Stimulated activated CD4-positive, alpha-beta T cell treated with anti-CD3 and anti-CD28 coated beads, TNF-alpha, amount 100 ng/mL, for 4 hours (primary cell): ENCODE data around the gene LRRC70.
"Not testable (repeated sequence)": the region's sequence is repeated elsewhere in the genome, so short reads cannot be mapped to it uniquely, and the experiment has no call there.

ENCODE experiments used
- DNase-seq, 3 experiments: peaks; one replicate each; pipeline ENCODE4 v3.0.0-alpha.2; 2020; ENCODE audit warnings: low read depth in 3 of 3

Gene LRRC70, protein sequence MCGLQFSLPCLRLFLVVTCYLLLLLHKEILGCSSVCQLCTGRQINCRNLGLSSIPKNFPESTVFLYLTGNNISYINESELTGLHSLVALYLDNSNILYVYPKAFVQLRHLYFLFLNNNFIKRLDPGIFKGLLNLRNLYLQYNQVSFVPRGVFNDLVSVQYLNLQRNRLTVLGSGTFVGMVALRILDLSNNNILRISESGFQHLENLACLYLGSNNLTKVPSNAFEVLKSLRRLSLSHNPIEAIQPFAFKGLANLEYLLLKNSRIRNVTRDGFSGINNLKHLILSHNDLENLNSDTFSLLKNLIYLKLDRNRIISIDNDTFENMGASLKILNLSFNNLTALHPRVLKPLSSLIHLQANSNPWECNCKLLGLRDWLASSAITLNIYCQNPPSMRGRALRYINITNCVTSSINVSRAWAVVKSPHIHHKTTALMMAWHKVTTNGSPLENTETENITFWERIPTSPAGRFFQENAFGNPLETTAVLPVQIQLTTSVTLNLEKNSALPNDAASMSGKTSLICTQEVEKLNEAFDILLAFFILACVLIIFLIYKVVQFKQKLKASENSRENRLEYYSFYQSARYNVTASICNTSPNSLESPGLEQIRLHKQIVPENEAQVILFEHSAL

DNA sequence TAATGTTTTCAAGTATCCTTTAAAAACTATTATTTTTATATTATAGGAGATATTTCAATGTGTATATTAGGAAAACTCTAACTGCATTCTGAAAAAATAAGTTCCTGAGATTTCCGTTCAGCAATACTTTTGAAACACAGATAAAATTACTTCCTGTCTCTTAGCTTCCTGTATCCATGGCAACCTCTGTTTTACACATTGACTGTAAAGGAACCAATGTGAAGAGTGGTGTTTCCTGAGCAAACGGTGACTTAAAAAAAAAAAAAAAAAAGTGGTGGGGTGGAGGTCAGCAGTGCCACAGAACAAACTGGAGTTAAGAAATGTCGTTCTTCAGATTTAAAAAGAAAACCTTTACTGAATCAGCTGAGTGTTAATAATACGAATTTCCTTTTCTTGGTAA lies at the start of gene LRRC70:
LRRC70 (plus strand) TSS at position 280 of the 400 bp plus-strand sequence. CDS start 620 bp downstream, outside the sequence.
- no peak for DNase-seq

DNA sequence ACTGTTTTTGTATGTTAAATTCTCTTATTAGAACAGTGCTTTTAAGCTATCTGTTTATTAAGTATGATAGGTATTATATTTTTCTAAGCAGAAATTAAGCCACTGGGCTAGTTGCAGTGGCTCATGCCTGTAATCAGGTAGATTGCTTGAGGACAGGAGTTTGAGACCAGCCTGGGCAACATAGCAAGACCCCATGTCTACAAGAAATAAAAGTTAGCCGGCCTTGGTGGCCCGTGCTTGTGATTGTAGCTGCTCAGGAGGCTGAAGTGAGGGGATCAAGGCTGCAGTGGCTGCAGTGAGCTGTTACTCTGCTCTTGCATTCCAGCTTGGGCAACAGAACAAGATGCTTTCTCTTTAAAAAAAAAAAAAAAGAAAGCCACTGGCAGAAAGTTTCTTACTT lies 45.0 kb upstream of the LRRC70 start:
- DNase-seq = no peak

DNA sequence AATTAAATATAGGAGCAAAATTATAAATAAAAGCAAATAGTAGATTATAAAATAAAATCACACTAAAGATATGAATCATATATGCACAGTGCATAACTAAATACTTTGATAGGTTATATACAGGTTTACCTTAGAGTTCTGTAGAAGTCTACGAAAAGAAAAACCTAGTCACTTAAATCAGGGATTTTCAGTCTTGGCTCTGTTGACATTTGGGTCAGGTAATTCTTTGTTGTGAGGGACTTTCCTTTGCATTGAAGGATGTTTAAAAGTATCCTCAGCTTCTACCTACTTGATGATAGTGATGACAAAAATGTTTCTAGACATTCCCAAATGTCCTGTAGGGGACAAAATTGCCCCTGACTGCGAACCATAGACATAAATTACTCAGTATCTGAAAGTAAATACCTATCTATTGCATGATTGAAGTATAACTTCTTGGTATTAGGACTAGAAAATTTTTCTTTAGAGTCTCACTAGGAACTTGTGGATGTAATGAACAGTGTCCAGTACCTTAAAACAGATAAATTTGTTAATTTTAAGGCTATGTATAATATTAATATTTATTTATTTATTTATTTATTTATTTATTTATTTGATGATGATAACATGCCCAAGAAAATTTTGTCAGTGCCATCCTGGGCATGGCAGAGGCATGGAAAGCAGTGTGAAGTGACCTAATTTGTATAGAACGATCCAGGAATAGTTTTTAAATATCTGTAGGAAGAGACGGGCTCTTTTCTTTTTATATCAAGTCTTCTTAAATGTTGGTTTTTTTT lies 44.0 kb upstream of the LRRC70 start:
- DNase-seq = no peak

DNA sequence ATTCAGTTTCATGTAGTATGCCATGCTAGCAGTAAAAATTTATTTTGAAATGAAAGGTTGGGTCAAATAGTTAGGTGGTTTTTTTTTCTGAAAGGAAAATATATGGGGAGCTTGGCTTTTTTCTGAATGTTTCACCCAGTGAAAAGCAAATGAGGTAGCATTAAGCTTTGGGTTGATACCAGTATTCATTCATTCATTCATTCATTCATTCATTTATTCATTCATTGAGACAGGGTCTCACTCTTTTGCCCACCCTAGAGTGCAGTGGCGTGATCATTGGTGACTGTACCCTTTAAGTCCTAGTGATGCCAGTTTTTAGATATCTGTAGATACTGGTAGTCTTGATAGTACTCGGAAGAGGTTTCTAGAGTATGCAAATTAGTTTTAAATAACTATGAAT lies 42.4 kb upstream of the LRRC70 start:
- no peak for DNase-seq

DNA sequence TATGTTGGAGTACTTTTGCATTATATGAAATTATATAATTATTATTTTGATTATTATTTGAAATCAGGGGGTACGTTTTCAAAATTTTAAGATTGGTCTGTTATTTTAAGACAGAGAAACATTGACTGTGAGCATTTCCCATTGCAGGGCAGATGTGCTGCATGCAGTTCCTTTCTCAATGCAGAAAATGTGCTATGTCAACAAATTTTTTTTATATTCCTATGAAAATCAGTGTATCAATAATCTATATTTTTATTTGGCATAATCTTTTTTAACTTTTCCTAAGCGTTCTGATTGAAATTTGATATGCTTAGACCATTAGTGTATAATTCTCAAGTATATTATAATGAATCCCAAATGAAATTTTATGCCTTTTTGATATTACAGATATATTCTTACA lies 41.8 kb upstream of the LRRC70 start:
- DNase-seq = no peak

DNA sequence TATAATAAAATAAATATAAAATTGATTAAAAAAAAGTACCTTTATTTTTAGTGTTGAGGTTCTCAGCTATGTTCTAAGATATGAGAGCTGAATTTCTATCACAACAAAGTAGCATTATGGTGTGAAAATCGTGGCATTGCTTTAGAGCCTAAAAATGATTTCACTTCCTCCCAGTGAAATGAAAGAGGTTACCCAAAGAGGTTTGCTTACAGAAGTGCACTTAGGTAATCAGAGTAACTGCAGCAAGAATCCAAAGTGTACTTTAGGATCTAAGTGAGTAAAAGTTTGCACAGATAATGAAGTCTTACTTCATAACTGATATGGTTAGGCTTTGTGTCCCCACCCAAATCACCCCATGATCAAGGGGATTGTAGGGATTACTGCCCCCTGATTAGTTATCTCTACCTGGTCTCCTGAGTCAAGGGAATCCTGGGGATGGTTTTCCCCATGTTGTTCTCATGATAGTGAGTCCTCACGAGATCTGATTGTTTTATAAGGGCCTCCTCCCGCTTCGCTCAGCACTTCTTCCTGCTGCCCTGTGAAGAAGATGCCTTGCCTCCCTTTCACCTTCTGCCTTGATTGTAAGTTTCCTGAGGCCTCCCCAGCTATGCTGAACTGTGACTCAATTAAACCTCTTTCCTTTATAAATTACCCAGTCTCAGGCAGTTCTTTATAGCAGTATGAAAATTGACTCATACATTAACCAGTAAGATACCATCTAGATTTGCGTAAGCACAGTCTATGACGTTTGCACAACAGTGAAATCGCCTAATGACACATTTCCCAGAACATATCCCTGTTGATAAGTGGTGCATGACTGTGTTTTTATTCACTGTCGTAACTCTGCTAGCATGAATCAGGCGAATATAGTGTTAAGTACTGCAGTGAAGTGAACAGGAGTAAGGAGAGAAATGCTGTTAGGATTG lies 40.3 kb upstream of the LRRC70 start:
- DNase-seq = no peak

DNA sequence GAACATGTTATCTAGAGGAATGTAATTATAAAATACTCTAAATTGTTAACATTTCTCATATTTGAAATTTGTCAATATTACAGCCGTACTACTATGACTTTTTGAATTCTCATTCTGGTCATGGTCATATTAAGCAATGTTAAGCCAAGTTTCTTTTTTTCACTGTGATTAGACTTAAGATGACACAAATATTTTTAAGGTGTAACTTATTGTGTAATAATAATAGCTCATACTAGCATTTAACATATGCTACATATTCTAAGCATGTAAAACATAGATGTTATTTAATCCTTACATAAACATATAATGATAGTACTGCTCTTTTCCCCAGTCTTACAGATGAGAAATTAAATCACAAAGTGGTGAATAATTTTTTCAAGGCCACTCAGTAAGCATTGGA lies 35.9 kb upstream of the LRRC70 start:
- no peak for DNase-seq

DNA sequence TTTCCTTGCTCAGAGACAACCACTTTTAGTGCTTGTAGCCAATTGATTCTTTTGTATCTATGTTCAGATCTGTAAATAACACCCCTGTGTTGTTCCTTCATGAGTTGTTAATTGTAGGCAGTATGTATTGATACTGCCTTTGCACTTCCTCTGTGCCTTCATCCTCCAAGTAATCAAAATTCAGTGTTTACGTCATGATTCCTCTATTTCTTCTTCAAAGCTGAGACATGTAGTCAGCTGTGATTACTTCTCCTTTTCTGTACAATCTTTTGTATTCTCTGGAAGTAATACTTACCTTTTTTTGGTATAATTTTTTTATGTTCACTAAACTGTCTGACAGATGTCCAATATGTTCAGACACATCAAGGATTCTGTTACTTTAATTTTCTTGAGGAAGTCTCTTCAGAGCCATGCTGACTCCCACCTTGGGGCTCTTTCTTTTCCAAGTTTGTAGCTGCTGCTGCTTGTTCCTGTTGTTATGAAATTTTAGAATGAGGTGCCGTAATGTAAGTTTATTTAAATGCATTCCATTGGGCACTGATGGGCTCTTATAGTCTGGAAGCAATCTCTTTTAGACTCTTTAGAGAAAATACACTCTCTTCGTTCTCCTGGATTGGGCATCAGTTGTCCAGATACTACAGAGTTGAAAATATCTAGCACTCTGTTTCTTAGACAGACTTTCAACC lies 30.5 kb upstream of the LRRC70 start:
- no peak for DNase-seq

DNA sequence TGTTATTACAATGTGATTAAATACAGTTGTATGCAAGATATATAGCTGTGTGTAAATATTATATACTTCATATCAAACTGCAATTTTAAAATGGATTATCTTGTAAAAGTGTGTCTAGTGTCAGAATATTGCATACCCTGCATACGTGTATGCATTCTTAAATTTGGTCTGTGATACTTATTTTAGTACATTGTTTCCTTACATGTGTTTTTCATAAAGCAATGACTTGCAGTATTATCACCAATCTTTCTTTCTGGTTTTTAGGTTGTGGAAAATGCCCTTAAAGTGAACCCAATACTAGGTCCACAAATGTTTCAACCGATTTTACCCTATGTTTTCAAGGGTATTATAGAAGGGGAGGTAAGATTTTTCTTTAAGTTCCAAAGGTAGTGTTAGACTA lies 28.5 kb upstream of the LRRC70 start:
- no peak for DNase-seq

DNA sequence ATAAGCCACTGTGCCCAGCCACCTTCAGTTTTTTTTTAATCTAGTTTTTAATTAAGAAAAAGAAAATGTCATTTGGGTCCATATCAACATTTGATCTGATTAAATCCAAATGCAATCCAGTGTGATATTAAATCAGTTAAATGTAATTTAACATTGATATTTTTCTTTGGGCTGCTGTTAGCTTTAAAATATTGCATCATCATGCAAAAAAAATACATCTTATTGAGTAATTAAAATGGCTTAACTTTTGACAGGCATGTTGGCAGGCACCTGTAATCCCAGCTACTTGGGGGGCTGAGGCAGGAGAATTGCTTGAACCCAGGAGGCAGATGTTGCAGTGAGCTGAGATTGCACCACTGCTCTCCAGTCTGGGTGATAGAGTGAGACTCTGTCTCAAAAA lies 22.7 kb upstream of the LRRC70 start:
- no peak for DNase-seq

DNA sequence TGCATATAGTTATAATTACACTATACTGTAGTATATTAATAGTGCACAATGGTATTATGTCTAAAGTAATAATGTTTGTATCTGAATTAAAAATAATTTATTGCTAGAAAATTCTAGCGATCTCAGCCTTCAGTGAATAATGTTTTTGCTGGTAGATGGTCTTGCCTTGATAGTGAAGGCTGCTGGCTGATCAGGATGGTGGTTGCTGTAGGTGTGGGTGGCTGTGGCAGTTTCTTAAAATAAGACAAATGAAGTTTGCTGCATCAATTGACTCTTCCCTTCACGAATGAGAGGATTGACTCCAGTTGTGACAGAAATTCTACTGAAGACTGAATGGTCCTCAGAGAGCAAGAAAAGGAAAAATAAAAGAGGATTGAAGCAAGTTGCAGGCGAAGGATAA lies 19.7 kb upstream of the LRRC70 start:
- DNase-seq = no peak

DNA sequence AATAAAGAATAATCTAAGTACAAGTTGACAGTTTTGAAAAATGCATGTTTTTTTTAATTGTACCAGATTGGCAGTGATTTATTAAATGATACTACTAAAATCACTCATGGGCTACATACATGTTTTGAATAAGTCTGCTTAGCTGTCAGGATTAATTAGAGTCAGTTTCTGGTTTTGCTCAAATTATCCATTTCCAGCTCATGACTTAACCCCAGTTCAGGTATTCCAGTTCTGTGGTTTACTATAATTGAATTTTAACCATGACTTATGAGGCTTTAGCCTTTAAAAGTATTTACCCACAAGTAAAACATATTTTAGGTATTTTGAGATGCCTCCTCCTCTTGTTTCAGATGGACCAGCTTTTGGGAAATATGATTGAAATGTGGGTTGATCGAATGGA lies 17.8 kb upstream of the LRRC70 start:
- DNase-seq = no peak

DNA sequence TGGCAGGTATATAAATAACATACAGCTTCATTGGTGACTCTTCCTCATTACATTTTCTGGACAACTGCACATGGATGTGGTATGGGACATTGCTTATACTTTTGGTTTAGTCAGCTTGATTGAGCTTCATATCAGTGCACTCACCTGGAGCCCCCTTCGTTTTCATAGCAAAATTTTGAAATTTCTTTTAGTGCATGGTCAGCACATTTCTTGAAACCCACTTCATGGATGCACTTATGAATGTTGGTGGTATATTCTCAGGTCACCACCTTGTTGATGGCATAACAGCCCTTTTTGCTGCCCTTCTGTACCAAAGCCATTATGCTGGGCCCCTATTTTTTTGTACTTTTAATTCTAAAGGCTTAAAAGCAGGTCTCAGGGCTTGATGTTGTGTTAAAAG lies 16.7 kb upstream of the LRRC70 start:
- no peak for DNase-seq

DNA sequence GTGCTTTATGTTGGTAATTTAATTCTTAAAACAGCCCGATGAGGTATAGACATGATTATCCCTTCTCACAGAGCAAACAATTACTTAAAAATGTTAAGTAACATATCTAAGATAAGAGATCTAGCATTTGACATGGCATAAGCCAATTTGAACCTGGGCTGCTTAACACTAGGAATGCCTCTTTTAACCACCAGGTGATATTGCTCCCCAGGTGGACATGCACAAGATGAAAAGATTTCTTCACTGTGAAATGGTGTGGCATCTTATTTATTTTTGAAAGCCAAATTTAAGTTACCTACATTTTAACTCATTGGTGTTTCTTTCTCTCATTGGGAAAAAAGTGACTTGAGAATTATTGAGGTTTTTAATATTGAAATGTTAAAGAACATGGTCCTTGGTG lies 15.8 kb upstream of the LRRC70 start:
- DNase-seq = no peak

DNA sequence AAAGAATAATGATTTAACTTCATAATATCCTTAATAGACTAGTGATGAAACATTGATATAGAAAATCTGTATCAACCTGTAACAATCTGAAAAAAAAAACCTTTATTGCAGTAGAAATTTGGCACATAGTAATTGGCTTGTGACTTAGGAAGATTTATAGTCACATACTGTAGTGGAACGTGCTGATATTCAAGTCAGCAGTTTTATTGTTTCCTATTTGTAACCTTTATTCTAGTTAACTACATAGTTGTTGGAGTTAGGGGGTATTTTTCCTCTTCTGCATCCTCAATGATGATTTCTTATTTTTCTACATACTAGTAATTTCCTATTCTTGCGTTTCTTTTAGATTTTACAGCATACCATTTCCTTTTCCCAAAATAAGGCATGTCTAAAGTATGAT lies 14.5 kb upstream of the LRRC70 start:
- no peak for DNase-seq

DNA sequence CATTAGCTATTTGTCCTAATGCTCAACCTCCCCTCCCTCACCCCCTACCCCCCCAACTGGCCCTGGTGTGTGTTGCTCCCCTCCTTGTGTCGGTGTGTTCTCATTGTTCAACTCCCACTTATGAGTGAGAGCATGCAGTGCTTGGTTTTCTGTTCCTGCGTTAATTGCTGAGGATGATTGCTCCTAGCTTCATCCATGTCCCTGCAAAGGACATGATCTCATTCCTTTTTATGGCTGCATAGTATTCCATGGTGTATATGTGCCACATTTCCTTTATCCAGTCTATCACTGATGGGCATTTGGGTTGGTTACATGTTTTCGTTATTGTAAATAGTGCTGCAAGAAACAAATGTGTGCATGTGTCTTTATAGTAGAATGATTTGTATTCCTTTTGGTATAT lies 12.9 kb upstream of the LRRC70 start:
- DNase-seq = not testable (repeated sequence)

DNA sequence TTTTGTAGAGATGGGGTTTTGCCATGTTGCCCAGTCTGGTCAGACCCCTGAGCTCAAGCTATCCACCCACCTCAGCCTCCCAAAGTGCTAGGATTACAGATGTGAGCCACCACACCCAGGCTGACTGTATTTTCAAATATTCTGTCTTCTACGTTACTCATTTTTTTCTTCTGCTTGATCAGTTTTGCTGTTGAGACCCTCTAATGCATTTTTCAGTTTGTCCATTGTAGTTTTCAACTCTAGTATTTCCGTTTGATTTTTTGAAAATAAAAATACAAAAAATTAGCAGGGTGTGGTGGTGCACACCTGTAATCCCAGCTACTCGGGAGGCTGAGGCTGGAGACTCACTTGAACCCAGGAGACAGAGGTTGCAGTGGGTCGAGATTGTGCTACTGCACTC lies 10.5 kb upstream of the LRRC70 start:
- DNase-seq = no peak

DNA sequence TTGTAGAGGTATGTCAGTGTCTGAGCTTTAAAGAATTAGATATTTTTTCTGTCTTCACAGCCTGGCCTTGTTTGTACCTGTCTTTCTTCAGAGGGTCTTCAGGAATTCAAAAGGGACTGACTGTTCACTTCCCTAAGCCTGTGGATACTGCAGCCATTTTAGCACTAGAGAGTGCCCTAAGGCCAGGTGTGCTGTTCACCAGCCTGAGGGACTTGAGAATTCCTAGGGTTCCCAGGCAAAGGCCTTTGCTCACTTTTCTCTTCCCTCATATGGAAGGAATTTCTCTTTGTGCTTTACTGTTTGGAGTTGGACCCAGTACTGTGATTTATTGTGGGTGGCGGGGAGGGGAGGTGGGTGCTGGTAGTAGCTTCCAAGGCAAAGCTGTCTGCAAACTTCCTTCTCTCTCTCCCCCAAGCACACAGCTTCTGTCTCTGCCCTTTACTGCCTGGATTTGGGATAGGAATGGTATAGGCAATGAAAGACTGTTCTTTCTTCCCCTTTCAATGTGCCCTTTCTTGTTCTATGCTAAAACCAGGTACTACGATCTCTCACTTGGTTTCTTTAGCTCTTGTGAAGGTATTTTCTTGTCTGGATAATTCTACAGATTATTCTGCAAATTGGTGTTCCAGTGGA lies 9.7 kb upstream of the LRRC70 start:
- no peak for DNase-seq

DNA sequence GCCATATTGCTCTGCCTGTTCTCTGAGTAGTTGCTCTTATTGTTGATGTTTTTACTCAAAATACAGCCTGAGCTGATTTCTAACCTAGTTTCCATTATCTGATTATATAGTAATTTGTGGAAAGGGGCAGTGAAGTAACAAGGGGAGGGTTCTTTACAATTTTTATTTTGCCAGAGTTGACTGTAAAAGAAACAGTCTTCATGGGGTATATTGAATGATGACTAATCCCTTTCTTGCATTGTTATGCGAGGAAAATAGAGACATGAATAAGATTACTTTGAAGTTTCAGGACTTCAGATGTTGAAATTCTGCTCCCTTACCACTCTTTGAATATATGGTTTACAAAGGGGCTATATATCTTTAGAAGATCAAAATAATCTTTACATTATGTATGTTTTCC lies 9.1 kb upstream of the LRRC70 start:
- DNase-seq = no peak

DNA sequence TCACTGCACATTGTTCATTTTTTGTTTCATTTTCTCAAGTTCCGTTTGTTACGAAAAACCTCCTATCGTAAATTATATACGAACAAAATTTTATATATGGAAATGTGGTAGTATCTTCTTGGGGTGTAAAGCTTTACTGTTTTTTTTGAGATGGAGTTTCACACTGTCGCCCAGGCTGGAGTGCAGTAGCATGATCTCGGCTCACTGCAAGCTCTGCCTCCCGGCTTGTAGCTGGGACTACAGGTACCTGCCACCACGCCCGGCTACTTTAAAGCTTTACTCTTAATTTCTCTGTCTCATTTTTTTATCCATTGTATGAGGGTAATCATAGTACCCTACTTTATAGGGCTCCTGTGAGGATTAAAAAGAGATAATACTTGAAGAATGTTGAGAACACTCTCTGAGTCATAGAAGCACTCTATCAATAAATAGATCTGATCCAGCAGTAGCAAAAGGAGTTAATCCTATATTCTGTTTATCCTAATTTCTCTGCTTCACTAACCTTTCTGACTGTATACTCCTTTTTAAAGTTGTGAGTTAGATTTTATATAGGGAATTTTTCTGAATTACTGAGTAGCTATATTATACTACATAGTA lies 5.6 kb upstream of the LRRC70 start:
- no peak for DNase-seq
